Neural progenitor cell (in vitro differentiated cells): Measurements from ENCODE around the gene CASTOR1.

ENCODE experiments used
- EZH2 ChIP-seq: fragments of 200-600 bp; sonication (generic); IDR thresholded peaks from 2 replicates; pipeline ENCODE4 v1.6.1; 2017; ENCODE audit warnings: antibody characterized with exemption, mild to moderate bottlenecking, moderate library complexity
- EZH2phosphoT487 ChIP-seq: fragments of 200-600 bp; sonication (generic); IDR thresholded peaks from 2 replicates; pipeline ENCODE4 v1.6.1; 2017; ENCODE audit warnings: antibody characterized with exemption
- TF ChIP-seq, protein P1 (sequence below): fragments of 200-600 bp; sonication (generic); IDR thresholded peaks from 2 replicates; pipeline ENCODE4 v1.5.1; 2017; ENCODE audit warnings: antibody characterized with exemption, mild to moderate bottlenecking

DNA sequence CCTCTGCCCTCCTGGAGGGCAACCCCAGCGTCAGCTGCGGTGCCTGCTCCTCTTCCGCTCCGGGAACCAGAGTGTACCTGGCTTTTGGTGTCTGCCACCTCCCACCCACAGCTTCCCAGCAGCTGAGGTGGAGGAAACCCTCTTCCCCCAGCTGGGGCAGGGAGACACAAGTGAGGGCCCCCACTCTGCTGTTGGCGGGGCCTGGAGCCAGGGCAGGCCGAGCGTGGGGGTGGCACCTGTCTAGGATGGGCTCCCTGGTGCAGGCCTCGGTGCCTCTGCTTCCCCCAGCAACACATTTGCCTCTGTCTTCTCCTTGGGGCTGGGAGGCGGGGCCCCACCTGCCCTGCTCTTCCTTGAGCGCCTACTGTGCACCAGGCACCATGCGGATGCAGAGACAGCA is 29.0 kb downstream of the CASTOR1 start:
- TF ChIP-seq, protein P1, sequence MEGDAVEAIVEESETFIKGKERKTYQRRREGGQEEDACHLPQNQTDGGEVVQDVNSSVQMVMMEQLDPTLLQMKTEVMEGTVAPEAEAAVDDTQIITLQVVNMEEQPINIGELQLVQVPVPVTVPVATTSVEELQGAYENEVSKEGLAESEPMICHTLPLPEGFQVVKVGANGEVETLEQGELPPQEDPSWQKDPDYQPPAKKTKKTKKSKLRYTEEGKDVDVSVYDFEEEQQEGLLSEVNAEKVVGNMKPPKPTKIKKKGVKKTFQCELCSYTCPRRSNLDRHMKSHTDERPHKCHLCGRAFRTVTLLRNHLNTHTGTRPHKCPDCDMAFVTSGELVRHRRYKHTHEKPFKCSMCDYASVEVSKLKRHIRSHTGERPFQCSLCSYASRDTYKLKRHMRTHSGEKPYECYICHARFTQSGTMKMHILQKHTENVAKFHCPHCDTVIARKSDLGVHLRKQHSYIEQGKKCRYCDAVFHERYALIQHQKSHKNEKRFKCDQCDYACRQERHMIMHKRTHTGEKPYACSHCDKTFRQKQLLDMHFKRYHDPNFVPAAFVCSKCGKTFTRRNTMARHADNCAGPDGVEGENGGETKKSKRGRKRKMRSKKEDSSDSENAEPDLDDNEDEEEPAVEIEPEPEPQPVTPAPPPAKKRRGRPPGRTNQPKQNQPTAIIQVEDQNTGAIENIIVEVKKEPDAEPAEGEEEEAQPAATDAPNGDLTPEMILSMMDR, result no peak
- TF ChIP-seq EZH2 (no peak), EZH2phosphoT487 (no peak)
